Neural cell (in vitro differentiated cells): Measurements from ENCODE around the gene STS. TPM values are rescaled to one million over a fixed set of nuclear protein-coding genes. Genes with fewer than 3 reads are reported as not detected.

Source experiments
- H2AFZ ChIP-seq: fragments of 200-600, 300-800 bp; sonication (generic), shearing (Covaris generic); 2 replicates; pipeline ENCODE4 v1.6.0; 2014; ENCODE audit warnings: low read depth, mild to moderate bottlenecking, antibody characterized with exemption, low read length, moderate library complexity
- H3F3A ChIP-seq: fragments of 200-600 bp; shearing (Covaris generic); 2 replicates; pipeline ENCODE4 v1.6.1; 2016; ENCODE audit warnings: mild to moderate bottlenecking, moderate library complexity, mixed read lengths, antibody characterized with exemption, low read length; ENCODE audit not compliant: insufficient read depth, poor library complexity, severe bottlenecking
- H3K27ac ChIP-seq: fragments of 200-600, 300-800 bp; sonication (generic), shearing (Covaris generic); 2 replicates; pipeline ENCODE4 v1.5.1; 2014; ENCODE audit warnings: mild to moderate bottlenecking, low read length, moderate library complexity
- H3K27me3 ChIP-seq: fragments of 300-800, 200-600 bp; sonication (generic), shearing (Covaris generic); 2 replicates; pipeline ENCODE4 v1.6.0; 2014; ENCODE audit warnings: mild to moderate bottlenecking, low read depth, low read length, moderate library complexity; ENCODE audit not compliant: insufficient read depth
- H3K36me3 ChIP-seq: fragments of 300-800, 200-600 bp; sonication (generic), shearing (Covaris generic); 2 replicates; pipeline ENCODE4 v1.5.1; 2014; ENCODE audit warnings: mild to moderate bottlenecking, antibody characterized with exemption, low read length, moderate library complexity; ENCODE audit not compliant: insufficient read depth
- H3K4me2 ChIP-seq: fragments of 300-800, 200-600 bp; sonication (generic), shearing (Covaris generic); 2 replicates; pipeline ENCODE4 v1.6.0; 2014; ENCODE audit warnings: mild to moderate bottlenecking, low read length
- H3K4me3 ChIP-seq: fragments of 300-800, 200-600 bp; sonication (generic), shearing (Covaris generic); 2 replicates; pipeline ENCODE4 v1.5.1; 2014; ENCODE audit warnings: mild to moderate bottlenecking, low read length, moderate library complexity
- H3K79me2 ChIP-seq: fragments of 200-600 bp; shearing (Covaris generic); replicated peaks from 2 replicates; pipeline ENCODE4 v1.6.0; 2014; ENCODE audit warnings: mild to moderate bottlenecking, low read length, moderate library complexity; ENCODE audit not compliant: insufficient read depth
- H3K9ac ChIP-seq: fragments of 300-800, 200-600 bp; sonication (generic), shearing (Covaris generic); 2 replicates; pipeline ENCODE4 v1.6.1; 2016; ENCODE audit warnings: mild to moderate bottlenecking, low read length, mixed read lengths
- H3K9me2 ChIP-seq: fragments of 200-600 bp; shearing (Covaris generic); 2 replicates; pipeline ENCODE4 v1.6.1; 2016; ENCODE audit warnings: mild to moderate bottlenecking, low read length, mixed read lengths; ENCODE audit not compliant: insufficient read depth
- H3K9me3 ChIP-seq: fragments of 200-600, 300-800 bp; sonication (generic), shearing (Covaris generic); 2 replicates; pipeline ENCODE4 v1.6.1; 2016; ENCODE audit warnings: mild to moderate bottlenecking, mixed run types, low read length, moderate library complexity, mixed read lengths
- H4K20me1 ChIP-seq: fragments of 200-600 bp; shearing (Covaris generic); 2 replicates; pipeline ENCODE4 v1.6.1; 2016; ENCODE audit warnings: mild to moderate bottlenecking, mixed run types; ENCODE audit not compliant: insufficient read depth
- EP300 ChIP-seq: fragments of 450-650 bp; conservative IDR thresholded peaks from 2 replicates; pipeline ENCODE4 v1.6.1; 2014; ENCODE audit warnings: antibody characterized with exemption, mild to moderate bottlenecking, moderate library complexity; ENCODE audit not compliant: poor library complexity, severe bottlenecking
- EZH2 ChIP-seq: fragments of 200-600, 300-800 bp; shearing (Covaris generic), sonication (generic); IDR thresholded peaks from 2 replicates; pipeline ENCODE4 v1.6.1; 2014; ENCODE audit warnings: antibody characterized with exemption, low read length, borderline replicate concordance, mild to moderate bottlenecking; ENCODE audit not compliant: insufficient read depth, poor library complexity, severe bottlenecking
- MXI1 ChIP-seq: fragments of 450-650 bp; conservative IDR thresholded peaks from 2 replicates; pipeline ENCODE4 v1.6.1; 2014; ENCODE audit warnings: antibody characterized with exemption, mild to moderate bottlenecking; ENCODE audit not compliant: poor library complexity, severe bottlenecking
- POLR2AphosphoS5 ChIP-seq: IDR thresholded peaks from 2 replicates; pipeline ENCODE4 v1.6.1; 2012
- RAD21 ChIP-seq: fragments of 450-650 bp; conservative IDR thresholded peaks from 2 replicates; pipeline ENCODE4 v1.6.1; 2014; ENCODE audit warnings: antibody characterized with exemption, mild to moderate bottlenecking, moderate library complexity
- SMC3 ChIP-seq: fragments of 450-650 bp; conservative IDR thresholded peaks from 2 replicates; pipeline ENCODE4 v1.6.1; 2014; ENCODE audit warnings: antibody characterized with exemption, mild to moderate bottlenecking, moderate library complexity; ENCODE audit not compliant: poor library complexity
- TAF1 ChIP-seq: IDR thresholded peaks from 2 replicates; pipeline ENCODE4 v1.6.1; 2012; ENCODE audit warnings: low read depth
- polyA plus RNA-seq: library from polyadenylated mRNA; depleted of rRNA; stranded (reverse); fragments of >200 nt; gene quantifications from 2 replicates; pipeline ENCODE4 v1.2.3, GENCODE V29; 2014
- TF ChIP-seq, protein P1 (sequence below): IDR thresholded peaks from 2 replicates; pipeline ENCODE4 v1.6.1; 2012; ENCODE audit warnings: borderline replicate concordance
- TF ChIP-seq, protein P2 (sequence below): fragments of 450-650 bp; IDR thresholded peaks from 2 replicates; pipeline ENCODE4 v1.5.1; 2014; ENCODE audit warnings: antibody characterized with exemption, mild to moderate bottlenecking, moderate library complexity; ENCODE audit not compliant: poor library complexity, severe bottlenecking

The STS gene
- polyA plus RNA-seq, 1 donor from 2014 or later, result 1.7 TPM

DNA sequence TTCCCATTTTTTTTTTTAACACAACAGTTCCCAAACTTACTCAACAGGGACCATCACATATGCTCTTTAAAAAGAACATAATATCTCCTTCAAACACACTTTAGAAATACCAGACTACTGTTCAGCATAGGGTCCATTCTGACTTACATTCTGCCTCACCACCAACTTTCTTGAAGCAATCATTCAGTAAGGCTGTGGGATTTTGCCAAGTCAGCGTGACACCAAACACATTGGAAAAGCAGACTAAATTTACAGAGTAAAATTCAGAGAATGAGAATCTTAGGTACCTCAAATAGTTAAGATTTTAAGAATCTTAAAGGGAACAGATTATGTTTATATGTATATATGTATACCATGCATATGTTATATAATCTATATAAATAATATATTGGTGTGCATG, 7.7 kb downstream of the STS start:
- H3K9me2 ChIP-seq, result no peaks in the 10 kb centered on the region
- H3K27me3 ChIP-seq, result no peaks in the 10 kb centered on the region
- H2AFZ ChIP-seq, result no peak overlapping the region
- H3K9me3 ChIP-seq, result no peaks in the 10 kb centered on the region
- TF ChIP-seq TAF1, result no peak
- TF ChIP-seq MXI1, result no peak
- TF ChIP-seq SMC3, result no peak
- TF ChIP-seq, protein P1, sequence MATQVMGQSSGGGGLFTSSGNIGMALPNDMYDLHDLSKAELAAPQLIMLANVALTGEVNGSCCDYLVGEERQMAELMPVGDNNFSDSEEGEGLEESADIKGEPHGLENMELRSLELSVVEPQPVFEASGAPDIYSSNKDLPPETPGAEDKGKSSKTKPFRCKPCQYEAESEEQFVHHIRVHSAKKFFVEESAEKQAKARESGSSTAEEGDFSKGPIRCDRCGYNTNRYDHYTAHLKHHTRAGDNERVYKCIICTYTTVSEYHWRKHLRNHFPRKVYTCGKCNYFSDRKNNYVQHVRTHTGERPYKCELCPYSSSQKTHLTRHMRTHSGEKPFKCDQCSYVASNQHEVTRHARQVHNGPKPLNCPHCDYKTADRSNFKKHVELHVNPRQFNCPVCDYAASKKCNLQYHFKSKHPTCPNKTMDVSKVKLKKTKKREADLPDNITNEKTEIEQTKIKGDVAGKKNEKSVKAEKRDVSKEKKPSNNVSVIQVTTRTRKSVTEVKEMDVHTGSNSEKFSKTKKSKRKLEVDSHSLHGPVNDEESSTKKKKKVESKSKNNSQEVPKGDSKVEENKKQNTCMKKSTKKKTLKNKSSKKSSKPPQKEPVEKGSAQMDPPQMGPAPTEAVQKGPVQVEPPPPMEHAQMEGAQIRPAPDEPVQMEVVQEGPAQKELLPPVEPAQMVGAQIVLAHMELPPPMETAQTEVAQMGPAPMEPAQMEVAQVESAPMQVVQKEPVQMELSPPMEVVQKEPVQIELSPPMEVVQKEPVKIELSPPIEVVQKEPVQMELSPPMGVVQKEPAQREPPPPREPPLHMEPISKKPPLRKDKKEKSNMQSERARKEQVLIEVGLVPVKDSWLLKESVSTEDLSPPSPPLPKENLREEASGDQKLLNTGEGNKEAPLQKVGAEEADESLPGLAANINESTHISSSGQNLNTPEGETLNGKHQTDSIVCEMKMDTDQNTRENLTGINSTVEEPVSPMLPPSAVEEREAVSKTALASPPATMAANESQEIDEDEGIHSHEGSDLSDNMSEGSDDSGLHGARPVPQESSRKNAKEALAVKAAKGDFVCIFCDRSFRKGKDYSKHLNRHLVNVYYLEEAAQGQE, result no peak
- no peak for TF ChIP-seq POLR2AphosphoS5
- TF ChIP-seq EZH2, result no peak
- no peak for TF ChIP-seq RAD21
- TF ChIP-seq EP300, result no peak
- TF ChIP-seq, protein P2, sequence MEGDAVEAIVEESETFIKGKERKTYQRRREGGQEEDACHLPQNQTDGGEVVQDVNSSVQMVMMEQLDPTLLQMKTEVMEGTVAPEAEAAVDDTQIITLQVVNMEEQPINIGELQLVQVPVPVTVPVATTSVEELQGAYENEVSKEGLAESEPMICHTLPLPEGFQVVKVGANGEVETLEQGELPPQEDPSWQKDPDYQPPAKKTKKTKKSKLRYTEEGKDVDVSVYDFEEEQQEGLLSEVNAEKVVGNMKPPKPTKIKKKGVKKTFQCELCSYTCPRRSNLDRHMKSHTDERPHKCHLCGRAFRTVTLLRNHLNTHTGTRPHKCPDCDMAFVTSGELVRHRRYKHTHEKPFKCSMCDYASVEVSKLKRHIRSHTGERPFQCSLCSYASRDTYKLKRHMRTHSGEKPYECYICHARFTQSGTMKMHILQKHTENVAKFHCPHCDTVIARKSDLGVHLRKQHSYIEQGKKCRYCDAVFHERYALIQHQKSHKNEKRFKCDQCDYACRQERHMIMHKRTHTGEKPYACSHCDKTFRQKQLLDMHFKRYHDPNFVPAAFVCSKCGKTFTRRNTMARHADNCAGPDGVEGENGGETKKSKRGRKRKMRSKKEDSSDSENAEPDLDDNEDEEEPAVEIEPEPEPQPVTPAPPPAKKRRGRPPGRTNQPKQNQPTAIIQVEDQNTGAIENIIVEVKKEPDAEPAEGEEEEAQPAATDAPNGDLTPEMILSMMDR, result no peak
- H3F3A ChIP-seq, result no peaks in the 10 kb centered on the region
- no peaks in the 10 kb centered on the region for H3K79me2 ChIP-seq
- no peak overlapping the region for H3K9ac ChIP-seq
- no peaks in the 10 kb centered on the region for H3K36me3 ChIP-seq
- no peaks in the 10 kb centered on the region for H4K20me1 ChIP-seq
- no peak overlapping the region for H3K27ac ChIP-seq
- H3K4me2 ChIP-seq, result no peak overlapping the region
- no peak overlapping the region for H3K4me3 ChIP-seq

DNA sequence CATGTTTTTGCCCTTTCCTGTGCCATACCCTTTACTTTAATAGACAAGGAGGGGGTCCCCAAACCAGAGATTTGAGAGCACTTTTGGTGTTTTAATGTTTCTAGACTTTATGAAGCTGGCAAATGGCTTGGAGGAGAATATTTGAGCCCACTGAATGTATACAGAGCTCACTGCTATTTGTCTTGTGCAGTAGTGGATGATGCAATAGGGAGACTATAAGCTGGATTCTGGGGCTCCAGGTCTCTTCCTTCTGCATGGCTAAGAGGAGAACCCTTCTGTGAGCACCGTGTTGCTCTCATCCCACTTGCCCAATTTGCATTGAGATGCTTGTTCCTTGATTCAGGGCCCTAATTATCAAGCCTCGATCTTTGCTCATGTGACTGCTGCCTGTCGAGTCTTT, 9.4 kb downstream of the STS start:
- no peaks in the 10 kb centered on the region for H3F3A ChIP-seq
- H3K9me2 ChIP-seq, result no peaks in the 10 kb centered on the region
- H3K9ac ChIP-seq, result no peak overlapping the region
- no peak overlapping the region for H3K4me2 ChIP-seq
- no peaks in the 10 kb centered on the region for H3K9me3 ChIP-seq
- no peak overlapping the region for H3K27ac ChIP-seq
- no peaks in the 10 kb centered on the region for H3K79me2 ChIP-seq
- H3K27me3 ChIP-seq, result no peaks in the 10 kb centered on the region
- H2AFZ ChIP-seq, result no peak overlapping the region
- H3K4me3 ChIP-seq, result no peak overlapping the region
- TF ChIP-seq EZH2 (no peak), EP300 (no peak), POLR2AphosphoS5 (no peak), MXI1 (no peak), RAD21 (no peak), TAF1 (no peak), SMC3 (no peak)
- TF ChIP-seq, protein P1, result no peak
- TF ChIP-seq, protein P2, result no peak
- H3K36me3 ChIP-seq, result no peaks in the 10 kb centered on the region
- H4K20me1 ChIP-seq, result no peaks in the 10 kb centered on the region
